Measurements from ENCODE around the gene FAM81A. TPM values are rescaled to one million over a fixed set of nuclear protein-coding genes. Genes with fewer than 3 reads are reported as not detected.

The FAM81A gene
- total RNA-seq, 1 donor from 2014 or later: 0.41 TPM

- Mint-ChIP-seq H3K4me1 (peaks cover 12% of the 10 kb centered on the region), H3K27ac (no peak overlapping the region), H3K27me3 (ENCODE audit: insufficient read depth, low read depth) (peaks cover 6% of the 10 kb centered on the region), H3K4me3 (no peak overlapping the region), H3K9me3 (no peaks in the 10 kb centered on the region), H3K36me3 (no peaks in the 10 kb centered on the region)
- no peak overlapping the region for H3K4me3 ChIP-seq
- no peak for DNase-seq (ENCODE audit: low spot score)
- no peak overlapping the region for H3K27ac ChIP-seq
- no peak overlapping the region for H3K4me2 ChIP-seq
- no peak overlapping the region for H2AFZ ChIP-seq (replicated peaks)
- H3K27me3 ChIP-seq: no peaks in the 10 kb centered on the region
- TF ChIP-seq CTCF (IDR thresholded peaks at IDR 0.05) (no peak), EZH2 (IDR thresholded peaks at IDR 0.05) (no peak), EZH2phosphoT487 (IDR thresholded peaks at IDR 0.05) (no peak)
- no peaks in the 10 kb centered on the region for H3F3A ChIP-seq (ENCODE audit: low read depth)
- no peaks in the 10 kb centered on the region for H4K20me1 ChIP-seq (ENCODE audit: low read depth)
- H3K4me1 ChIP-seq: no peaks in the 10 kb centered on the region
- no peak overlapping the region for H3K9ac ChIP-seq
- H3K9me3 ChIP-seq (ENCODE audit: low read depth): no peaks in the 10 kb centered on the region
- H3K36me3 ChIP-seq: no peaks in the 10 kb centered on the region
- H3K79me2 ChIP-seq (ENCODE audit: low read depth): no peaks in the 10 kb centered on the region
Measured at GRCh38 chr15:59447367-59447766, 9.4 kb downstream of the FAM81A start.

- Histone ChIP-seq H3K79me2 (ENCODE audit: low read depth) (no peaks in the 10 kb centered on the region), H2AFZ (replicated peaks) (no peak overlapping the region), H3K36me3 (no peaks in the 10 kb centered on the region), H3K27ac (no peak overlapping the region), H3K4me2 (no peak overlapping the region), H3K4me3 (no peak overlapping the region), H3K4me1 (no peaks in the 10 kb centered on the region), H4K20me1 (ENCODE audit: low read depth) (no peaks in the 10 kb centered on the region), H3K27me3 (no peaks in the 10 kb centered on the region), H3K9ac (no peak overlapping the region), H3F3A (ENCODE audit: low read depth) (no peaks in the 10 kb centered on the region), H3K9me3 (ENCODE audit: low read depth) (no peaks in the 10 kb centered on the region)
- no peak overlapping the region for H3K27ac Mint-ChIP-seq
- TF ChIP-seq EZH2phosphoT487 (IDR thresholded peaks at IDR 0.05) (no peak), EZH2 (IDR thresholded peaks at IDR 0.05) (no peak), CTCF (IDR thresholded peaks at IDR 0.05) (no peak)
- peaks cover 6% of the 10 kb centered on the region for H3K4me1 Mint-ChIP-seq
- DNase-seq (ENCODE audit: low spot score): no peak
- no peaks in the 10 kb centered on the region for H3K36me3 Mint-ChIP-seq
- H3K9me3 Mint-ChIP-seq: no peaks in the 10 kb centered on the region
- no peak overlapping the region for H3K4me3 Mint-ChIP-seq
- H3K27me3 Mint-ChIP-seq (ENCODE audit: insufficient read depth, low read depth): peaks cover 2% of the 10 kb centered on the region
Measured at GRCh38 chr15:59448871-59449270, 10.9 kb downstream of the FAM81A start.

GRCh38 chr15:59453474-59454215, 15.7 kb downstream of the FAM81A start:
- no peak overlapping the region for H3K9ac ChIP-seq
- H2AFZ ChIP-seq (replicated peaks): no peak overlapping the region
- H3K36me3 Mint-ChIP-seq: no peaks in the 10 kb centered on the region

More at GRCh38 chr15:59453474-59454215, 15.7 kb downstream of the FAM81A start:
- no peaks in the 10 kb centered on the region for H3K9me3 ChIP-seq (ENCODE audit: low read depth)
- no peaks in the 10 kb centered on the region for H3K79me2 ChIP-seq (ENCODE audit: low read depth)
- no peaks in the 10 kb centered on the region for H4K20me1 ChIP-seq (ENCODE audit: low read depth)
- no peak overlapping the region for H3K27ac ChIP-seq
- H3K4me2 ChIP-seq: no peak overlapping the region
- no peaks in the 10 kb centered on the region for H3K9me3 Mint-ChIP-seq
- no peak for DNase-seq (ENCODE audit: low spot score)
- H3K27ac Mint-ChIP-seq: no peak overlapping the region
- H3K4me1 Mint-ChIP-seq: no peaks in the 10 kb centered on the region
- no peak for TF ChIP-seq EZH2phosphoT487 (IDR thresholded peaks at IDR 0.05)
- no peak for TF ChIP-seq EZH2 (IDR thresholded peaks at IDR 0.05)
- no peak for TF ChIP-seq CTCF (IDR thresholded peaks at IDR 0.05)
- H3K36me3 ChIP-seq: no peaks in the 10 kb centered on the region
- H3K27me3 ChIP-seq: no peaks in the 10 kb centered on the region
- H3K4me3 ChIP-seq: no peak overlapping the region
- no peaks in the 10 kb centered on the region for H3F3A ChIP-seq (ENCODE audit: low read depth)
- H3K27me3 Mint-ChIP-seq (ENCODE audit: insufficient read depth, low read depth): no peaks in the 10 kb centered on the region
- H3K4me1 ChIP-seq: no peaks in the 10 kb centered on the region
- H3K4me3 Mint-ChIP-seq: no peak overlapping the region
